Measurements from ENCODE around the gene LRRC27.

DNA sequence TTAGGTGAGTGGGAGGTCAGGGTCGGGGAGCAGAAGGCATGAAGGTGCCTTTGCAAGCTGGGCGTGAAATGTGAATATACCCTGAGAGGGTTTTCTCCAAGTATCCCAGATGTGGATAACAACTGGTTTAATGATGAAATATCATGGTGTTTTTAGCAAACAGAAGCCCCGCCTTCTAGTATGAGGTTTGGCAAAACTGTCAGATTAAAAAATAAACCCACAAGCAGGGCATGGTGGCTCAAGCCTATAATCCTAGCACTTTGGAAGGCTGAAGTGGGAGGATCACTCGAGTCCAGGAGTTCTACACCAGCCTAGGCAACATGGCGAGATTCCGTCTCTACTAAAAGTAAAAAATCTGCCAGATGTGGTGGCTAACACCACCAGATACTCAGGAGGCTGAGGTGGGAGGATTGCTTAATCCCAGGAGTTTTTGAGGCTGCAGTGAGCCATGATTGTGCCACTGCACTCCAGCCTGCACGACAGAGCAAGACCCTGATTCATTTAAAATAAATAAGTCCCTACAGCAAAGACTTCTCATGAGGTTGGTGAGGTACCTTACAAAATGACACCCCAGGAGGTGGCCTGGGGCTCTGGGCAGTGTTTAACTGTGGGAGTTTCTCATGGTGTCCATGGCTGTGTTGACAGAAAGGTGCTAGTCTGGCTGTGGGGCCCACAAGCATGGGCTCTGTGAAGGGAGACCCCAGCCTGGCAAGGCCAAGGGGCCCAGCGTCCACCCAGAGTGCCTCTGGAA is 58.4 kb downstream of the LRRC27 start:
- TF ChIP-seq CTCF (IDR thresholded peaks at IDR 0.05): no peak
- no peak for TF ChIP-seq POLR2A (IDR thresholded peaks at IDR 0.05)

All from breast epithelium (tissue), 3 donors.